Stimulated activated CD8-positive, alpha-beta memory T cell treated with anti-CD3 and anti-CD28 coated beads, Interleukin-7, amount 100 ng/mL, for 24 hours (primary cell): ENCODE data around the gene RNF186.
"Not testable (repeated sequence)": the region's sequence is repeated elsewhere in the genome, so short reads cannot be mapped to it uniquely, and the experiment has no call there.

ENCODE experiments used
- DNase-seq: peaks from one replicate; pipeline ENCODE4 v3.0.0-alpha.2; 2020; ENCODE audit warnings: low read depth

RNF186 gene, protein sequence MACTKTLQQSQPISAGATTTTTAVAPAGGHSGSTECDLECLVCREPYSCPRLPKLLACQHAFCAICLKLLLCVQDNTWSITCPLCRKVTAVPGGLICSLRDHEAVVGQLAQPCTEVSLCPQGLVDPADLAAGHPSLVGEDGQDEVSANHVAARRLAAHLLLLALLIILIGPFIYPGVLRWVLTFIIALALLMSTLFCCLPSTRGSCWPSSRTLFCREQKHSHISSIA

GRCh38 chr1:19814681-19815503 is at the start of gene RNF186:
Gene RNF186, minus strand, starts transcription at chr1:19815283. Its CDS starts 182 bp downstream, at chr1:19815101.
- no peak for DNase-seq

DNA sequence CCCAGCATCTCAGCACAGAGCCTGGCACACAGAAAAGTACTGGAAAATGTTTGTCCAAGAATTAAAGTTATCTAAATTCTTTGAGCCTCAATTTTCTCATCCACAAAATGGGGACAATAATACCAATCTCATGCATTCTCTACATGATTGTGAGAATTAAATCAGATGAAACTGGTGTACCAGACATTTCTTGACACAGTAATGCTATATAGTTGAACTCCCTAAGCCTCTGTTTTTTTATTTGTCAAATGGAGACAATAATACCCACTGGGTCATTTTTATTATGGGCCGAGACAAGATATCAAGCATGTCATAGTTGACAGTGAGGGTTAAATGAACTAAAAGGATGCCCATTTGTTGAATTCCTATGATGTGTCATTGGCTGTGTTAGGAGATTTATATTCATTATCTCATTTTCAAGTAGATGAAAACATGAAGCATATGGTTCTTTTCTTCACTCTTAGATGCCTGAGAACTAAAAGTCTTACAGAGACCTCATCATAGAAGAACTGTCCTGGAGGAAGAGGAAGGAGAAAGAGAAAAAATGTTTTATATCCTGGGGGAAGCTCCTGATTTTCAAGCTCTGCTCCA is 49.6 kb upstream of the RNF186 start:
- DNase-seq: no peak

- no peak for DNase-seq
These were observed 47.9 kb upstream of the RNF186 start for GRCh38 chr1:19862944-19863343.

GRCh38 chr1:19861842-19862530 is 46.9 kb upstream of the RNF186 start:
- DNase-seq: no peak

GRCh38 chr1:19861034-19861433 is 46.0 kb upstream of the RNF186 start:
- DNase-seq: no peak

DNA sequence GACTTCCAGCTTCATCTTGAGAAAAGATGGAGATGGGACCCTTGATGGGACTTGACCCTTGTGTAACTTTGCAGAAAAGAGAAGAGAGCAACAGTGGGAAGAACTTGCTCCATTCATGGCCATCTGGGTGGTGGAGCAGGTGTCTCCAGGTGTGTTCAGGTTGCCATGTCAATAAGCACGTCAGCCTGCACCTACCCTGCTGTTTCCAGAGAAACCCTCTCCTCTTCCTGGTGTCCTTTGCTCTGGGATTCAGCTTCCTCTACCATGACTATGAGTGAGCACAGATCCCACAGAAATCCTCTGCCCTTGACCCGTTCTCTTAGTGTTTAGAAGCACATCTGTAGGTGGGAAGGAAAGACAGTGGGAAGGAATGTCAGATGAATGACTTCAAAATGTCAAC is 45.3 kb upstream of the RNF186 start:
- no peak for DNase-seq

DNA sequence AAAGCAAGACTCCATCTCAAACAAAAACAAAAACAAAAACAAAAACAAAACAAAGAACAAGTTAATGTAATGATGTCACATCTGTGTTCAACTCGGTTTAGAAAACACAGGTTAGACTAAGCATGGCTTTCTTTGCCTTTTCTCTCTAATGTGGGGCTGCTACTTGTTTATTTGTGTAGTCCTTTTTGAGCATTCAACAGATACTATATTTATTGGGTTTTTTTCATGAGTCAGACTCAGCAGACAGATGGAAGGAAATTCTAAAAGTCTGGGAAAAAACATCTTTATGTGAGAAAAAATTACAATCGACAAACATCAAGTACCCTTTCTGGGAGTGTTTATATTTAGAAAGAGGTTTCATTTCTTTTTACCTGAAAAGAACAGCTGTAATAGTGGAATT is 44.8 kb upstream of the RNF186 start:
- no peak for DNase-seq

GRCh38 chr1:19858893-19859292 is 43.8 kb upstream of the RNF186 start:
- DNase-seq: no peak

DNA sequence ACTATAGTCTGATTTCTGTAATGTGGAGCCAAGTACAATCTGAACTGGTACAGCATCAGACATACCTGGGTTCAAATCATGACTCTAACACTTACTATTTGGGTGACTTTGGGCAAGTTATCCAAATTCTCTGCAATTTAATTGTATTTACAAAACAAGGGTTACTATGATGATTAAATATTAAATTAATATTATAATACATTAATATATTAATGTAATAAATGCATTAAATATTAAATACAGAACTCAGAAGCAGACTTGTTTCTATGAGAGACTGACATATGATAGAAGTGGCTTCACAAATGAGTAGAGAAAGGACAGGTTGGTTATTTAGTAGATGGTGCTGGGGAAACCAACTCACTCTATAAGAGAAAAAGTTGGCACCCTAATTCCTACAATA is 39.8 kb upstream of the RNF186 start:
- DNase-seq: no peak

DNA sequence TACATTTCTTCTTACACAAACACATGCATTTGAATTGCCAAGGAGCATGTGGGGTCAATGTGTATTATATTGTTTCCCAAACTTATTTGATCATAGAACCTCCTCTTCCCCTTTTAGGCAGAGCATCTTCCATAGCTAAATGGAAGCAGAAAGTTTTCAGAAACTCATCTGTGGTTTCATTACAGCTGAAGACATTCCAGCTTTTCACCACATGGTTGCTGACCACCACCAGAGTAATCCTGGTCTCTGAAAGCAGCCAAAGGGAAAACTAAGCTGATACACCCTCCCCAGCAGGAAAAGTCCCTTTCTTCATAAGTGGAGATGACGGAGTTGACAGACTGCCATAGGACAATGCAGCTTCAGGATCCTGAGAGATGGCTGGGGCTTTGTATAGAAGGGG is 37.0 kb upstream of the RNF186 start:
- DNase-seq: no peak

- DNase-seq: no peak
These were observed 35.1 kb upstream of the RNF186 start for GRCh38 chr1:19850214-19850613.

GRCh38 chr1:19849307-19849706 is 34.2 kb upstream of the RNF186 start:
- not testable (repeated sequence) for DNase-seq

- not testable (repeated sequence) for DNase-seq
These were observed 32.3 kb upstream of the RNF186 start for GRCh38 chr1:19847334-19847733.

DNA sequence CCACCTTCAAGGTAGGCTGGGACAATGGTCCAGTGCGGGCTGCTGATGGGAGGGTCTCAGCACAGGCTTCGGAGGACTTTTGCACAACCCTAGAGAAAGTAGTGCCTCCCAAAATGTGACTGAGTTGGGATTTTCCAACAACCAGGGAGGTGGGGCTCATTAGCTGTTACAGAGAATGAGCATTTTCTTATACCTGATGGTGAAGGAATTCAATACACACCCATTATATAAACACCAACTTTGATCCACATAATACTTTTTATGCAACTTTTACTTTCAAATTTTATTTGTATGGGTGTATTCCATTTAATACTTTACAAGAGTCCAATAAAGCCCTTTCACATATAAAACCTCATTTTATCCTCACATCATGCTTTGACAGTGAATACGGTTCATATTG is 31.3 kb upstream of the RNF186 start:
- DNase-seq: no peak

DNA sequence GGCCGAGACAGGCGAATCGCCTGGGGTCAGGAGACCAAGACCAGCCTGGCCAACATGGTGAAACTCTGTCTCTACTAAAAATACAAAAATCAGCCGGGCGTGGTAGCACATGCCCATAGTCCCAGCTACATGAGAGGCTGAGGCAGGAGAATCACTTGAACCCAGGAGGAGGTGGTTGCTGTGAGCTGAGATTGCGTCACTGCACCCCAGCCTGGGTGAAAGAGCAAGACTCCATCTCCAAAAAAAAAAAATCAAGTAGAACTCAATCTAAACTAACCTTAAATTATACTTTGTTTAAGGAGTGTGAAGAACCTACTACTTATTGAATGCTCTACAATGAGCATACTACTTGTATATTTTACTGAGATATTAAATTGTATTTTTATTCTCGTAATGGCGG is 30.5 kb upstream of the RNF186 start:
- DNase-seq: no peak

GRCh38 chr1:19844731-19845495 is 29.8 kb upstream of the RNF186 start:
- DNase-seq: no peak

- no peak for DNase-seq
These were observed 25.1 kb upstream of the RNF186 start for GRCh38 chr1:19840228-19840627.

GRCh38 chr1:19837866-19838265 is 22.8 kb upstream of the RNF186 start:
- DNase-seq: no peak

DNA sequence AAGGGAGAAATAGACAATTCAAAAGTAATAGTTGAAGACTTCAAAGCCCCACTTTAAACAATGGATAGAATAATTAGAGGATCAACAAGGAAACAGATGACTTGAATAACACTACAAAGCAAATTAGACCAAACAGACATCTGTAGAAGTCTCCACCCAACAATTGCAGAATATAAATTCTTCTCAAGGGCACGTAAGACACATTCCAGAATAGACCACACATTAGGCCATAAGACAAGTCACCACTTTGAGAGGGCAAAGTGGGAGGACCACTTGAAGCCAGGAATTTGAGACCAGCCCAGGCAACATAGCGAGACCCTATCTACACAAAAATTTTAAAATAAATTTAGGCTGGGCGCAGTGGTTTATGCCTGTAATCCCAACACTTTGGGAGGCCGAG is 20.5 kb upstream of the RNF186 start:
- no peak for DNase-seq

- no peak for DNase-seq
These were observed 16.4 kb upstream of the RNF186 start for GRCh38 chr1:19831441-19831840.

DNA sequence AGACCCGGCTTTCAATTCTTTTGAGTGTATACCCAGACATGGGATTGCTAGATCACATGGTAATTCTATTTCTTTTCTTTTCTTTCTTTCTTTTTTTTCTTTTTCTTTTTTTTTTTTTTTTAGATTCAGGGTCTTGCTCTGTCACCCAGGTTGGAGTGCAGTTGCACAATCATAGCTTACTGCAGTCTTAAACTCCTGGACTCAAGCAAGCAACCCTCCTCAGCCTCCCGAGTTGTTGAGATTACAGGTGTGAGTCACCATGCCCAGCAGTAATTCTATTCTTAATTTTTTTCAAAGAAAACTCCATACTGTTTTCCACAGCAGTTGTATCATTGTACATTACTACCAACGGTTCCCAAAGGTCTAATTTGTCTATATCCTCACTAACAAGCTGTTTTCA is 13.5 kb upstream of the RNF186 start:
- no peak for DNase-seq

DNA sequence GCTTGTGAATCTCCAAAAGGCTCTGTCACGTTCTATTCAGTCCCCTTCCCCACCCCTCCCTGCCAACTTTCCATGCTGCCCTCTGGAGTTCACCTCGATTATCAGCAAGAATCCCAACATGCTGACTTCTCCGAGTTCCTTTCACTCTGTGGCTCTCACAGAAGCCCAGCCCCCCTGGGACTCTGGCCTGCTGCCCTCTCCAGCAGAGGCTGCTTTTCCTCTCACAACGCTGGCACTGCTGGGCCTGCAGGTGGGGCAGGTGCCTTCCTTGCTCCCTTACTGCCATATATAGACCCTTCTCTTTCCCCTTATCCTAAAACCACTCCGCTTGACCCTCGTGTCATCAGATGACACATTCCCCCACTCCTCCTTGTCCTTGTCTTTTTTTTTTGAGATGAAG is 10.2 kb upstream of the RNF186 start:
- DNase-seq: no peak
